ENCODE measurements around the gene IGBP1. TPM values are rescaled to one million over a fixed set of nuclear protein-coding genes. Genes with fewer than 3 reads are reported as not detected.
"Not testable (repeated sequence)": the region's sequence is repeated elsewhere in the genome, so short reads cannot be mapped to it uniquely, and the experiment has no call there.

Gene IGBP1
- total RNA-seq, 4 donors from 2014 or later = 74.1 to 97.1 (median 87.1) TPM

DNA sequence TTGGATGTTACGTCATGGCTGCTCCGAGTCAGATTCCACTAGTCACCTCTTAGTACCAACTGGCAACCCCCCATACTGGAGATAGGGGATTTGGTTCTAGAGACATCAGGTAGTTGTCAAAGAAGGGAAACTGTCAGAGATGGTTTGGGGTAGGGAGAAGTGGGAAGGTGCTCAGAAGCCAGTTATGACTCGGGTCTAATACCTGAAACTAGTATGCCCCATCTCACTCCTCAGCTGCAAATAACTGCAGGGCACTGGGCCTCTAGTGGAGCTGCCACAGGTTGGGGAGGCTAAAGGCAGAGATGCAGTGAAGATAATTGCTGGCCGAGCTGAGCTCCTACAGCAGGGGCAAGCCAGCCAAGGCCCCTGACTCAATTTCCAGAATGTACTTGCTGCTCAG is 41.0 kb upstream of the IGBP1 start:
- WGBS, 2 donors = 87 to 94% methylated on average over 4 of the region's 4 CpGs
- intact Hi-C loops (cut with DNase I; ENCODE audit: low total_unique reads) = no loop called here
- H3K4me3 ChIP-seq (ENCODE audit: low read depth, poor library complexity, severe bottlenecking) = no peak overlapping the region
- TF ChIP-seq, protein P1, sequence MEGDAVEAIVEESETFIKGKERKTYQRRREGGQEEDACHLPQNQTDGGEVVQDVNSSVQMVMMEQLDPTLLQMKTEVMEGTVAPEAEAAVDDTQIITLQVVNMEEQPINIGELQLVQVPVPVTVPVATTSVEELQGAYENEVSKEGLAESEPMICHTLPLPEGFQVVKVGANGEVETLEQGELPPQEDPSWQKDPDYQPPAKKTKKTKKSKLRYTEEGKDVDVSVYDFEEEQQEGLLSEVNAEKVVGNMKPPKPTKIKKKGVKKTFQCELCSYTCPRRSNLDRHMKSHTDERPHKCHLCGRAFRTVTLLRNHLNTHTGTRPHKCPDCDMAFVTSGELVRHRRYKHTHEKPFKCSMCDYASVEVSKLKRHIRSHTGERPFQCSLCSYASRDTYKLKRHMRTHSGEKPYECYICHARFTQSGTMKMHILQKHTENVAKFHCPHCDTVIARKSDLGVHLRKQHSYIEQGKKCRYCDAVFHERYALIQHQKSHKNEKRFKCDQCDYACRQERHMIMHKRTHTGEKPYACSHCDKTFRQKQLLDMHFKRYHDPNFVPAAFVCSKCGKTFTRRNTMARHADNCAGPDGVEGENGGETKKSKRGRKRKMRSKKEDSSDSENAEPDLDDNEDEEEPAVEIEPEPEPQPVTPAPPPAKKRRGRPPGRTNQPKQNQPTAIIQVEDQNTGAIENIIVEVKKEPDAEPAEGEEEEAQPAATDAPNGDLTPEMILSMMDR (IDR thresholded peaks at IDR 0.05) = no peak
- no peak for TF ChIP-seq POLR2A (IDR thresholded peaks at IDR 0.05)
- DNase-seq (ENCODE audit: low spot score in 2 of 2) = no peak

DNA sequence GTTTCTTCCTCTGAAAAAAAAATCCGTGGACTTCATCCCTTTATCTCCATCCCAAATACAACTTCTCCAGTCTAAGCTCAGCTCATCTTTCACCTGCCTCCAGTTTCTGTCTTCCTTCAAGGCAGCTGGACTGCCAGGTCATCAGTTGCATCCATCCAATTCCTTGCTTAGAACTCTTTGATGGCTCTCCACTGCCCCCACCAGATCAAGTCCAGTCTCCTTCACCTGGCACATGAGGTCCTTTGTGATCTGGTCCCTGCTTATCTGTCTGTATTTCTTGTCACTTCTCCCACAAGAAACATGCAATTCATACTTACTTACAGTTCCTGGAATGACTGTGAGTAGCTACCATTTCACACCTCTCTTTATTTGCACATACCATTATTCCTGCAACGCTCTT is 37.2 kb upstream of the IGBP1 start:
- no peak for DNase-seq (ENCODE audit: low spot score in 2 of 2)
- TF ChIP-seq, protein P1 (IDR thresholded peaks at IDR 0.05) = no peak
- TF ChIP-seq POLR2A (IDR thresholded peaks at IDR 0.05) = no peak
- WGBS, 2 donors = 54 to 74% methylated on average over 2 of the region's 2 CpGs
- no peak overlapping the region for H3K4me3 ChIP-seq (ENCODE audit: low read depth, poor library complexity, severe bottlenecking)
- intact Hi-C loops (cut with DNase I; ENCODE audit: low total_unique reads) = no loop called here

DNA sequence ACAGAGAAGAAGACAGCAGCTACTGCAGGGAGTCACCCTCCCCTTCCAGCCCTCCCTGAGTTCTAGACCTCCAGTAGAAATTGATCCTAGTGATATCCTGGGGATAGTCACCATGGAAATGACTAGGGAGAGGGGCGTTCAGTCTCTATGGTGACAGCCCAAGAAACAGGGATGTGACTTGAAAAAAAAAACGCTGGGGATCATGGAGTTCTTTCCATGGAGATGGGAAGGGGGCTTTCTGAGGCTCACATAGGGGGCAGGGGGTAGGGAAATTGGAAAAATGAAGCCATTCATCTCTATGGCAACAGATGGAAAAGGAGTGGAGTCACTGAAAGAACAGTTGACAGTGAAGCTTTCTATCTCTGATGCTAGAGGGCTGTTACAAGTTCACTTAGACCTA is 28.0 kb upstream of the IGBP1 start:
- DNase-seq (ENCODE audit: low spot score in 2 of 2) = no peak
- intact Hi-C loops (cut with DNase I; ENCODE audit: low total_unique reads) = no loop called here
- no peak overlapping the region for H3K4me3 ChIP-seq (ENCODE audit: low read depth, poor library complexity, severe bottlenecking)
- no peak for TF ChIP-seq POLR2A (IDR thresholded peaks at IDR 0.05)
- TF ChIP-seq, protein P1 (IDR thresholded peaks at IDR 0.05) = no peak
- WGBS, 2 donors = 44 to 51% methylated on average over 2 of the region's 2 CpGs

DNA sequence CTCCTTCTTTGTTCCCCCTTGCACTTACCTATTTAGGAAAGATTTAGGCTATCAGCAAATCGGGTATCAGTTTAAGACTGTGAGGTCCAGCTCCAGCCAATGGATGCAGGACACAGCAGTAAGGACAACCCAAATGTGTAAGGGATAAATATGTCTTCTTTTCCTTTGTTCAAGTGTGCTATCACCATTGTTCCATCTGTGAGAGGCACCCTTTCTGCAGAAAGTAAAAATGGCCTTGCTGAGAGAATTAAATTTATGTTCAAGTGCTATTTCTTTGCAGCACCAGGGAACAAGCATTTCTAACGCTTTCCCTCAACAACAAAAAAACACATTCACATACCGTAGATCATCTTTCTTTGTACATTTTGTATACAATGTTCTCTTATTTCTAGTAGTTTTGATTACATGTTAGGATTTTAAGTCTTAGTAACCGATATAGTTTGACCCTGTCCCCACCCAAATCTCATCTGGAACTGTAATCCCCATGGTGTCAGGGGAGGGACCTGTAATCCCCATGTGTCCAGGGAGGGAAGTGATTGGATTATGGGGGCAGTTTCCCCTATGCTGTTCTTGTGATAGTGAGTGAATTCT is 21.7 kb upstream of the IGBP1 start:
- DNase-seq (ENCODE audit: low spot score in 2 of 2); H3K4me3 ChIP-seq (ENCODE audit: low read depth, poor library complexity, severe bottlenecking); intact Hi-C loops (cut with DNase I; ENCODE audit: low total_unique reads): not testable (repeated sequence)
- whole genome bisulfite sequencing, 2 donors = 87 to 91% methylated on average over 4 of the region's 4 CpGs

DNA sequence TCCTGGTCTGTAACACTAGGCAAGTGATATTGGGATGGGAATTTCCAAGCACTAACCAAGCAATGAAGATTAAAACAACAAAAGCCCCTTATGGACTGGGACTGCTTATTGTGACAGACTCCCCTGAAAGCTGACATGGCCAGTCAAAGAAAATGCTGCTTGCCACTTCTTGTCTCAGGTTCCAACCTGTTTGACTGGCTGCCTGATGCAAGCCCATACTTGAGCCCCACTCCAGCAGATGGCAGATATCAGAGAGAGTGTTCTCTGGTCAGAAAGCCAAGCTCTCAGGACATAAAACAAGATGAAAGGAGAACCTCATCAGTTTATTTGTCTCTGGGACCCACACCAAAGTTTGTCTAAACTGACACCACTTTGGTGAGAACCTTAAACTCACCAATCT is 15.5 kb upstream of the IGBP1 start:
- TF ChIP-seq, protein P1 (IDR thresholded peaks at IDR 0.05) = no peak
- TF ChIP-seq POLR2A (IDR thresholded peaks at IDR 0.05) = no peak
- no peak for DNase-seq (ENCODE audit: low spot score in 2 of 2)
- H3K4me3 ChIP-seq (ENCODE audit: low read depth, poor library complexity, severe bottlenecking) = no peak overlapping the region
- intact Hi-C loops (cut with DNase I; ENCODE audit: low total_unique reads) = no loop called here

DNA sequence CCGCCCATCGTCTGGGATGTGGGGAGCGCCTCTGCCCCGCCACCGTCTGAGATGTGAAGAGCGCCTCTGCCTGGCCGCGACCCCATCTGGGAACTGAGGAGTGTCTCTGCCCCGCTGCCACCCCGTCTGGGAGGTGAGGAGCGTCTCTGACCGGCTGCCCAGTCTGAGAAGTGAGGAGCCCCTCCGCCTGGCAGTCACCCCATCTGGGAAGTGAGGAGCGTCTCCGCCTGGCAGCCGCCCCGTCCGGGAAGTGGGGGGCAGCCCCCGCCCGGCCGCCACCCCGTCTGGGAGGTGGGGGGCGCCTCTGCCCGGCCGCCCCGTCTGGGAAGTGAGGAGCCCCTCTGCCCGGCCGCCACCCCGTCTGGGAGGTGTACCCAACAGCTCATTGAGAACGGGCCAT is 10.2 kb upstream of the IGBP1 start:
- intact Hi-C loops (cut with DNase I; ENCODE audit: low total_unique reads); H3K4me3 ChIP-seq (ENCODE audit: low read depth, poor library complexity, severe bottlenecking); DNase-seq (ENCODE audit: low spot score in 2 of 2): not testable (repeated sequence)
- WGBS, 2 donors = 89% methylated on average over 27 of the region's 30 CpGs; no CpG with 5 or more reads in 1 of the 2 donors

DNA sequence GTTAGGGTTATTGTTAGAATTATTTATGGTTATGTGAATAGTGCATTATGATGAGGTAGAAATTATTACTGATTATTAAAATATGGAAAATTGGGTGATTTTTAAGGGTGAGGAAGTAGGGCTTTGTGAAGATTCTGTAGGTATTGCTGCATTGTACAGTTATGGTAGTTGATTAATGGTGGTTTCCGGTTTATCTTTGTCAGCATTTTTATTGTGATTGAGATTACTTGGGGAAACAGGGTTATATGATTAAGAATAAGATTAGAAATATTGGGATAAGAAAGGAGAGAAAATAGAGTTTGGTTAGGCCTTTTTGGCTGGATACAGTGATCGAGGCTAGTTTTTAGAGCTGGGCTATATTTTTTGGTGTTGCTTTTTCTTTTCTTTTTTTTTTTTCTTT is 8.6 kb upstream of the IGBP1 start:
- TF ChIP-seq, protein P1 (IDR thresholded peaks at IDR 0.05) = no peak
- no peak for TF ChIP-seq POLR2A (IDR thresholded peaks at IDR 0.05)
- 70 to 82% methylated on average over 2 of the region's 2 CpGs for WGBS, 2 donors
- H3K4me3 ChIP-seq (ENCODE audit: low read depth, poor library complexity, severe bottlenecking) = no peak overlapping the region
- intact Hi-C loops (cut with DNase I; ENCODE audit: low total_unique reads) = no loop called here
- no peak for DNase-seq (ENCODE audit: low spot score in 2 of 2)
